K562 (cell line): ENCODE measurements around the gene SLC16A1. TPM values are rescaled to one million over a fixed set of nuclear protein-coding genes. Genes with fewer than 3 reads are reported as not detected.

Experiments used
- ATF6 ChIP-seq: sonication (generic); formaldehyde crosslinking; IDR thresholded peaks from 2 replicates; pipeline ENCODE4 v1.4.0; 2020; ENCODE audit warnings: mild to moderate bottlenecking, missing genetic modification reagents
- FOXK1 ChIP-seq: sonication (generic); formaldehyde crosslinking; IDR thresholded peaks from 2 replicates; pipeline ENCODE4 v1.8.0; 2022; ENCODE audit warnings: missing genetic modification reagents, mild to moderate bottlenecking, borderline replicate concordance
- HINFP ChIP-seq: fragments of 450-650 bp; conservative IDR thresholded peaks from 2 replicates; pipeline ENCODE4 v1.6.1; 2016; ENCODE audit warnings: missing genetic modification characterization, low read depth, mild to moderate bottlenecking, control low read depth, missing compliant biosample characterization
- HMBOX1 ChIP-seq: sonication (generic); IDR thresholded peaks from 2 replicates; pipeline ENCODE4 v1.6.1; 2016
- JUNB ChIP-seq: fragments of 450-650 bp; formaldehyde crosslinking; conservative IDR thresholded peaks from 2 replicates; pipeline ENCODE4 v1.4.0; 2020; ENCODE audit warnings: mild to moderate bottlenecking
- MCM3 ChIP-seq: fragments of 450-650 bp; IDR thresholded peaks from 2 replicates; pipeline ENCODE4 v1.6.1; 2016
- MECOM ChIP-seq: fragments of 250-450 bp; sonication (Bioruptor Pico); IDR thresholded peaks from 2 replicates; pipeline ENCODE4 v1.8.0; 2022; ENCODE audit warnings: inconsistent platforms
- MTF1 ChIP-seq: fragments of 250-450 bp; sonication (Bioruptor Pico); IDR thresholded peaks from 2 replicates; pipeline ENCODE4 v1.9.0; 2021; ENCODE audit warnings: moderate library complexity, mild to moderate bottlenecking, inconsistent platforms, borderline replicate concordance
- NFIX ChIP-seq: fragments of 250-450 bp; sonication (Bioruptor Pico); IDR thresholded peaks from 2 replicates; pipeline ENCODE4 v1.4.0; 2020; ENCODE audit warnings: low read depth, mild to moderate bottlenecking, moderate library complexity
- NONO ChIP-seq, 2 experiments: fragments of 200-400 bp in 1 of 2; fragments of 450-650 bp in 1 of 2; formaldehyde crosslinking in 1 of 2; IDR thresholded peaks; 2 replicates each; pipeline ENCODE4 v1.6.1; 2017; ENCODE audit warnings: low read depth in 2 of 2, mild to moderate bottlenecking in 2 of 2, moderate library complexity in 2 of 2, low read length in 1 of 2
- NR2C1 ChIP-seq, 2 experiments: fragments of 450-650 bp; IDR thresholded peaks; 2 replicates each; pipeline ENCODE4 v1.6.1; 2017; ENCODE audit warnings: mild to moderate bottlenecking in 2 of 2, antibody characterized with exemption in 1 of 2, inconsistent platforms in 1 of 2, missing compliant biosample characterization in 1 of 2, missing genetic modification characterization in 1 of 2
- PPARD ChIP-seq: fragments of 250-450 bp; sonication (Bioruptor Pico); IDR thresholded peaks from 2 replicates; pipeline ENCODE4 v1.8.0; 2022; ENCODE audit warnings: inconsistent platforms, mild to moderate bottlenecking, moderate library complexity
- PTRF ChIP-seq: fragments of 450-650 bp; IDR thresholded peaks from 2 replicates; pipeline ENCODE4 v1.6.1; 2016; ENCODE audit warnings: mild to moderate bottlenecking, missing genetic modification characterization, missing compliant biosample characterization
- RBFOX2 ChIP-seq: fragments of 200-400 bp; formaldehyde crosslinking; IDR thresholded peaks from 2 replicates; pipeline ENCODE4 v1.6.1; 2017; ENCODE audit warnings: low read depth, mild to moderate bottlenecking, low read length, moderate library complexity
- TARDBP ChIP-seq: fragments of 450-650 bp; IDR thresholded peaks from 2 replicates; pipeline ENCODE4 v1.6.1; 2016
- XRCC4 ChIP-seq: IDR thresholded peaks from one replicate; pipeline ENCODE4 v1.6.1; 2011; ENCODE audit not compliant: insufficient read depth, insufficient read length; ENCODE audit errors: extremely low read depth
- ZNF12 ChIP-seq: sonication (generic); formaldehyde crosslinking; IDR thresholded peaks from 2 replicates; pipeline ENCODE4 v1.4.0; 2020; ENCODE audit warnings: mild to moderate bottlenecking, missing genetic modification reagents
- ZNF140 ChIP-seq: fragments of 250-450 bp; sonication (Bioruptor Pico); IDR thresholded peaks from 2 replicates; pipeline ENCODE4 v1.8.0; 2021; ENCODE audit warnings: moderate library complexity, mild to moderate bottlenecking, inconsistent platforms
- ZNF395 ChIP-seq: fragments of 200-800 bp; sonication (Bioruptor generic); IDR thresholded peaks from 2 replicates; pipeline ENCODE4 v1.6.1; 2017; ENCODE audit warnings: missing genetic modification characterization, missing compliant biosample characterization
- ZNF398 ChIP-seq: fragments of 250-450 bp; sonication (Bioruptor Pico); IDR thresholded peaks from 2 replicates; pipeline ENCODE4 v1.8.0; 2021; ENCODE audit warnings: moderate library complexity, mild to moderate bottlenecking, inconsistent platforms
- ZNF668 ChIP-seq: fragments of 250-450 bp; sonication (Bioruptor Pico); IDR thresholded peaks from 2 replicates; pipeline ENCODE4 v1.8.0; 2022; ENCODE audit warnings: mild to moderate bottlenecking, inconsistent platforms
- ZSCAN29 ChIP-seq: fragments of 450-650 bp; IDR thresholded peaks from 2 replicates; pipeline ENCODE4 v1.6.1; 2017
- polyA plus RNA-seq, 8 experiments: library from polyadenylated mRNA; depleted of rRNA in 4 of 8; stranded (reverse) in 5 of 8; unstranded in 3 of 8; fragments of >200 nt; fragmentation: Nextera tagmentation in 2 of 8; fragmentation: Illumina TruSeq in 1 of 8; extraction: Ambion mirVana in 2 of 8; extraction: Trizol in 1 of 8; gene quantifications; 2 replicates each; pipeline versions ENCODE4 v1.2.1 to v1.2.3, GENCODE V29; 2011 to 2014; ENCODE audit warnings: inconsistent platforms in 1 of 8, missing spikeins in 1 of 8
- total RNA-seq, 7 experiments: library from RNA; depleted of rRNA in 6 of 7; stranded (reverse); fragments of >200 nt in 6 of 7; fragmentation: Illumina TruSeq in 2 of 7; extraction: Trizol in 2 of 7; gene quantifications; 2 replicates each; pipeline versions ENCODE4 v1.2.1 to v1.2.3, GENCODE V29; 2011 to 2021; ENCODE audit warnings: low replicate concordance in 1 of 7

The SLC16A1 gene
- total and polyA plus RNA-seq, 9 of the 15 experiments (the other 6 are each of a cell fraction or from before 2014, with no cell fraction given), result 73.1 to 244 (median 117) TPM

- TF ChIP-seq TARDBP (no peak), JUNB (CRISPR knock-in tag) (no peak), MTF1 (no peak), NONO (IDR thresholded peaks at IDR 0.05; ENCODE audit: low read depth in 2 of 2, low read length in 1 of 2) (no peak), FOXK1 (CRISPR knock-in tag) (no peak), RBFOX2 (no peak), ZSCAN29 (no peak), NR2C1 (IDR thresholded peaks at IDR 0.05) (no peak), NR2C1 (tag; IDR thresholded peaks at IDR 0.05) (peak; percentile 89), NFIX (CRISPR knock-in tag) (peak; percentile 41; the same call in 1 of the 2 replicates), HMBOX1 (no peak), XRCC4 (no peak), ATF6 (CRISPR knock-in tag) (no peak), PTRF (tag) (peak; percentile 94), ZNF12 (CRISPR knock-in tag) (no peak), HINFP (tag) (peak; percentile 88), ZNF395 (peak; percentile 92), MECOM (CRISPR knock-in tag) (peak; percentile 97), ZNF668 (peak; percentile 97), MCM3 (no peak), PPARD (peak; percentile 59; the same call in 1 of the 2 replicates), ZNF140 (CRISPR knock-in tag) (peak; percentile 60; the same call in 1 of the 2 replicates), ZNF398 (CRISPR knock-in tag) (peak; percentile 77)
Measured at GRCh38 chr1:112902221-112902620, 53.8 kb downstream of the SLC16A1 start (continued).
